ELR (cell line): ENCODE measurements around the gene HSD11B1L.
"Not testable (repeated sequence)": the region's sequence is repeated elsewhere in the genome, so short reads cannot be mapped to it uniquely, and the experiment has no call there.

Source experiments
- DNase-seq: peaks from one replicate; pipeline ENCODE4 v3.0.0-alpha.2; 2015; ENCODE audit warnings: low read depth

HSD11B1L gene

DNA sequence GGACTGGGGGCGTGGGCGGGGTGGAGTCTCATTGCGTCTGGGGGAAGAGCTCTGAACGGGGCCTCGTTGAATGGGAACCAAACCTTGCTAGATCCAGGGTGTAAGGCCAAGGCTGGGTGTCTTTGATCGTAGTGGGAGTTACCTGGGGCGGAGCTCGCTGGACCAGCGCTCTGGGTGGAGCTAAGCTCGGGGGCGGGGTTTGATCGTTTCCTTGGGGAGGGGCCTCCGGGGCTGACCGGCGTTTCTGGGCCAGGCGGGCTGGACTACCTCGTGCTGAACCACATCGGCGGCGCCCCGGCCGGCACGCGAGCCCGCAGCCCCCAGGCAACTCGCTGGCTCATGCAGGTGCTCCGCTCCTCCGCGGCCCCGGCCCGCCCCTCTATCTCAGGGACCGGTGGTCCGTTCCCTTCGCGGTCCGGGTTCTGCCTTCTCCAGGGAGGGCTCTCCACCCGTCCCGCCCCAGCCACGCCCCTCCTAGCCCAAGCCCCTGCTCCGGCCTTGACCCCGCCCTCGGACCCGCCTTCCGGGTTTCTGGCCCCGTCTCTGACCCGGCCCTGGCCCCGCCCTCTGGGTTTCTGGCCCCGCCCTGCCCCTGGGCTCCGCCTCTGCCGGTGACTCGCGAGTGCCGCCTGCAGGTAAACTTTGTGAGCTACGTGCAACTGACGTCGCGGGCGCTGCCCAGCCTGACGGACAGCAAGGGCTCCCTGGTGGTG, 6.0 kb downstream of the HSD11B1L start:
- DNase-seq = peak; percentile 96

DNA sequence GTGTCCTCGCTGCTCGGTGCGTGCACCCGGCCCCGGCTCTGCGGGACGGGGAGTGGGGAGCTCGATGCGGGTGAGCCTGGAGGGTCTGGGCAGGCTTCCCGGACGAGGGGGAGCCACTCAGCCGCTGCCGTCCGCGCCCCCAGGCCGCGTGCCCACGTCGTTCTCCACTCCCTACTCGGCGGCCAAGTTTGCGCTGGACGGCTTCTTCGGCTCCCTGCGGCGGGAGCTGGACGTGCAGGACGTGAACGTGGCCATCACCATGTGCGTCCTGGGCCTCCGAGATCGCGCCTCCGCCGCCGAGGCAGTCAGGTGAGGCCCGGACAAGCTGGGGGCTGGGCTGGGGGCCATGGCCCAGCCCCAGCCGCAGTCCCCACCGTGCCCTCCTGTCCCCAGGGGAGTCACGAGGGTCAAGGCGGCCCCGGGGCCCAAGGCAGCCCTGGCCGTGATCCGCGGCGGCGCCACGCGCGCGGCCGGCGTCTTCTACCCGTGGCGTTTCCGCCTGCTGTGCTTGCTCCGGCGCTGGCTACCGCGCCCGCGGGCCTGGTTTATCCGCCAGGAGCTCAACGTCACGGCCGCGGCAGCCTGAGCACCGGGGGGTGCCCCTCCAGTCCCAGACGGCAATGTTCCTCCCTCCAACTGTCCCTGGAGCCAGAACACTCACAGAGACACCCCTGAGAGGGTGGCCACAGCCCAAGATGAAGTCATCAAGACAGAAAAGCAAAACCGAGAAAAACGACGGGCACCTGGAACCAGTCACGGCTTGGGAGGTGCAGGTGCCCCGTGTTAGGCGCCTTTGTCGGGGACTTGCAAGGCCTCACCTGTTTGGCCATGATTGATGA, 6.8 kb downstream of the HSD11B1L start:
- DNase-seq = no peak

DNA sequence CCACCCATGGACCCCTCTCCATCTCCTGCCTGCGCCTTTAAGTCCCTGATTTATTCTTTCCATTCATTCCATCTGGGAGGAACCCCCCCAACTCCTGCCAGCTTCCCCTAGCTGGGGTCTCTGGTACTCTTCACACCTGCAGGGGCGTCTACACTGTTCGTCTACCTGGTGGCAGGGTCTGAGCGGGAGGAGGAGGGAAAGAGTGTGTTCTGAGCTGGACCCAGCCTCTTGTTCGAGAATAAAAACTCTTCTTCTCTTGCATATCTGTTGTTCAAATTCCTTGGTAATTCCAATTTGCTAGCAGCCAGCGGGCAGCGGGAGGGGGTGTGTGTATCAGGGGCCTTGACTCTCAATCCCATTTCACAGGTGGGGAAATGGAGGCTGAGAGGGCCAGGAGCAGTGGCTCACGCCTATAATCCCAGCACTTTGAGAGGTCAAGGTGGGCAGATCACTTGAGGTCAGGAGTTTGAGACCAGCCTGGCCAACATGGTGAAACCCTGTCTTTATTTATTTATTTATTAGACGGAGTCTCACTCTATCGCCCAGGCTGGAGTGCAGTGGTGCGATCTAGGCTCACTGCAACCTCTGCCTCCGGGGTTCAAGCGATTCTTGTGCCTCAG, 7.5 kb downstream of the HSD11B1L start:
- not testable (repeated sequence) for DNase-seq

DNA sequence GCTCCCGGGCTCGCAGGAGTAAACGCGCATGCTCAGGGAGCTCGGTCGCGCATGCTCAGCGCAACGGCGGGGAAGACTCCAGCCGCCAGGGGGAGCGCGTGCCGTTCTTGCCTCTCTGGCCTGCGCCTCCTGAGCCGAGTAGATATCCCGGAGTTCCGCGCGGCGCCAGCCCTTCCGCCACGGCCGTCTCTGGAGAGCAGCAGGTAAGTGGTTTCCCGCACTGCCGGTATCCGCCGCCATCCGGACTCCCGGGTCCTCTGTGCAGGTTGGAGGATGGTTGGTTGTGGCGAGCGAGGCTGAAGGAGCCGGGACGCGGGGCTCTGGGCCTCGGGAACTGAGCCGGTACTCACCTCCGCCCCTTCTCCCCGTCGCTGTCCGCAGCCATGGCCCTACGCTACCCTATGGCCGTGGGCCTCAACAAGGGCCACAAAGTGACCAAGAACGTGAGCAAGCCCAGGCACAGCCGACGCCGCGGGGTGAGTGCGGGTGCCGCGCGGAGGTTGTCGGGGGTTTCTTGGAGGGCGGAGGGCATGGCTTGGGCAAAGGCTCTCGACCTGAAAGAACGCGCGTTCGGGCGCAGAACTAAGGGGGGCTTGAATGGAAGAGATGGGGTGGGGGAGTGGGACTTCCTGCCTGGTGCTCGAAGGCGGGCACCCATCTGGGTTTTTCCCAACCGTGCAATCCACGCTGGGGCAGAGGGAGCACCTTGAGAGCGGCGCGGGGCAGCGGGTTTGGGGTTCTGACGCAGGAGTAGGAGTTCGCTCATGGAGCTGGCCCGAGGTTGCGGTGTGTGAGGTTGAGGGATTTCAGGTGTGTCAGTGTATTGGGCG, 9.5 kb downstream of the HSD11B1L start, which contains the start of gene RPL36:
TSS of gene RPL36 (plus strand) at position 171 of the 830 bp plus-strand sequence. CDS start at position 384, 213 bp downstream.
- peak; percentile 96 for DNase-seq

DNA sequence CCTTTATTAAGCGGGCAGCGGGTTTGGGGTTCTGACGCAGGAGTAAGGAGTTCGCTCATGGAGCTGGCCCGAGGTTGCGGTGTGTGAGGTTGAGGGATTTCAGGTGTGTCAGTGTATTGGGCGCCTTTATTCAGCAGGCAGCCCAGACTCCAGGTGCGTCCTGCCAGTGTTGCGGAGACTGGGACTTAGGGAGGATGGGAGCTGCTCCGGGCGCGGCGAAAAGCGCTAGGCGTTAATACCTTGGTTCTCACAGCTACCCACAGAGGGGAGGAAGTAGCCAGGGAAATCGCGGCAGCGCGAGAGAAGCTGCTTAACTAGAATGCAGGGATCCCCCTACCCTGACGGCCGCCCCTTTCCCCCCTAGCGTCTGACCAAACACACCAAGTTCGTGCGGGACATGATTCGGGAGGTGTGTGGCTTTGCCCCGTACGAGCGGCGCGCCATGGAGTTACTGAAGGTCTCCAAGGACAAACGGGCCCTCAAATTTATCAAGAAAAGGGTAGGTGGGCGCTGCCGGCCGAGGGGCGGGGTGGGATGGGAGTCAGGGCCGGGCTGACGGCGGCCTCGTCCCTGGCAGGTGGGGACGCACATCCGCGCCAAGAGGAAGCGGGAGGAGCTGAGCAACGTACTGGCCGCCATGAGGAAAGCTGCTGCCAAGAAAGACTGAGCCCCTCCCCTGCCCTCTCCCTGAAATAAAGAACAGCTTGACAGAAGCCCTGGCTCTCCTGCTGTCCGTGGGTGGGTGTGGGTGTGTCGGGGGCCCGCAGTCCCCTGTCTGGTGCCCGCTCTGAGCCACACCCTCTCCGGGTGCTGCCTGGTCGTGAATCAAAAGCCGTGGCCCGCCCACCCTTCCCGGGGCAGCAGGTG, 10.4 kb downstream of the HSD11B1L start:
- DNase-seq = peak; percentile 58

DNA sequence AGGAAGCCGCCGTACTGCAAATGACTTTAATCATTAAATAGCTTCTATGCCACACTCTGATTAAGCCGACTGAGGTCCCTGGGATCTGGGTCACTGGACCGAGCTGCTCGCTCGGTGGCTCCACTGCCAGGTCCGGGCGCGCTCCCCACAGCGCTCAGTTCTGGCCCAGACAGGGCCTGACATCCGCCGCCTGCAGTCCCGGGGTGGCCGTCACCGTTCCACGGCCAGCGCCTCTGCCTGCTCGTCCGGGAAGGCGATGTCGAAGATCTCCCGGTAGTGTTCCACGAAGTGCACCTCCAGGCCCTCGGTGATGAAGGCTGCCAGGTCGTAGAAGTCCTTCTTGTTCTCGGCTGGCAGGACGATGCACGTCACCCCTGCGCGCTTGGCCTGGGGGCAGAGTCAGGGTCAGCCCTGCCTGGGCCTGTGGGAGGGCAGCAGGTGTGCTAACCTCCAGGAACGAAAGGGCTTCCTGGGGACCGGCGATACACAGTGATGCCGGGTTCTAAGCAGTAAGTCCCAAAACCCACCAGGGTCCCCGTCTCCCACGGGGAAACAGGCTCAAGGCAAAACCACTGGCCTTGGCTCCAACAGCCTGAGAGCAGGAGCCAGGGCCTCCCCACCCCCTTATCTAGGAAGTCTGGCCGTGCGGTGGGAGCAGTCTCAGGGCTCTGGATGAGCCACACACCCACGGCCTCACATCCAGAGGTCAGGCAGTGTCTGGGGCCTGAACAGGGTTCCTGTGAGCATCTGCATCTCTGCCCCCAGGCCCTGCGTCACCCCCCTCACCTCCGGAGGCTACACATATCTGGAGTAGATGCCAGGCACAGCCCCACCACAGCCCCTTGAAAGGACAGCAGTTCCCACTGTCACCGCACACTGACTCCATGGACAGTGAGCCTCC, 11.2 kb downstream of the HSD11B1L start:
- peak; percentile 38 for DNase-seq

- peak; percentile 43 for DNase-seq
Measured at GRCh38 chr19:5692723-5693194, 11.9 kb downstream of the HSD11B1L start.

- DNase-seq = no peak
Measured at GRCh38 chr19:5693195-5694166, 12.7 kb downstream of the HSD11B1L start.

GRCh38 chr19:5694167-5694955, 13.5 kb downstream of the HSD11B1L start:
- DNase-seq = no peak

DNA sequence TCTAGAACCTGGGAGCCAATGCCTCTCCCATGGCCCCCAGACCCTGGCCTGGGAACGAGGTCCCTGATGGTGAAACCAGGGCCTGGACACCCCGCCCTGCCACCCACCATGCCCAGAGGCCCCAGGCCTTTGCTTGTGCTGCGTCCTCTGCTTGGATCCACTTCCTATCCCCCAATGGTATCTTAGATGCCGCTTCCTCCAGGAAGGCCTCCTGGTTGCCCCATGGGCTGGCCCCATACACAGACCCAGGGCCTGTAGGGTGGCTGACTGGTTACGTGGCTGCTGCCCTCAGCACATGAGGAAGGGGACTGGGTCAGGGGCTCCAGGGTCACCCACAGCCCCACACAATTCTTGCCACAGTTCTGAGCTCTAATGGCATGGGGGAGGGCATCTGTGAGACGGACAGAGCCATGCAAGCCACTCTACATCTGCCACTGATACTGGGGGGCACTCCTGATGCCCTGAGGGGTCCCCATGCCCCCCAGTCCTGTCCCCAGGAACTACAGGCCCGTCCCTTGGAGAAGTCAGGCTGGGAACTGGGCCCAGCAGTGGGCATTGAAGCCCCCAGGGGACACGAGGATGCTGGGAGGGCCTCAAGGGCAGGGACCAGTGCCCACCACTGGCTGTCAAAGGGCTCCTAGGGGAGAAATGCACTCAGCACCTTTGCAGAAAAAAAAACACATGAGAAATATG, 14.3 kb downstream of the HSD11B1L start:
- DNase-seq = no peak

DNA sequence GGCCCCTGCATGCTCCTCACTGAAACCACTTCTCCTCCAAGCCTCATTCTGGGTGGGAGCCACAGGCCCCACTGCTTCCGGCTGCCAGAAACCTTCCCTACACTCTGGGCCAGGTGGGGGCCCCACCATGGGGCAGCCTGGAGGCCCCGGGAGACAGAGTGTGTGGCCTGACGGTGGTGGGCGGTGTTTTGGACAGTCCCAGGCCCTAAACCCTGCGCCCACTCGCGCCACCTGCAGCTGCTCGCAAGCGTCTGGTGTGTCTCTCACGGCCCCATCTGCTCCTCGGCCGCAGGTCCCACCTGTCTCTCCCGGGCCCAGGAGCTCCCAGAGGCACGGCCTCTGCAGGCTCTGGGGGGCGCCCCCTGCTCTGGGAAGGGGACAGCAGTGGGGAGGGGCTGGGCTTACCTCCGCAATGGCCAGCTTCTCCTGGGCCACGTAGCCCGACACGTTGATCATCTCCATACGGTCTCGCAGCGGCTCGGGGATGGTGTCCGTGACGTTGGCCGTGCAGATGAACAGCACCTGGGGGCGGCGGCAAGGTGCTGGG, 14.9 kb downstream of the HSD11B1L start:
- no peak for DNase-seq

DNA sequence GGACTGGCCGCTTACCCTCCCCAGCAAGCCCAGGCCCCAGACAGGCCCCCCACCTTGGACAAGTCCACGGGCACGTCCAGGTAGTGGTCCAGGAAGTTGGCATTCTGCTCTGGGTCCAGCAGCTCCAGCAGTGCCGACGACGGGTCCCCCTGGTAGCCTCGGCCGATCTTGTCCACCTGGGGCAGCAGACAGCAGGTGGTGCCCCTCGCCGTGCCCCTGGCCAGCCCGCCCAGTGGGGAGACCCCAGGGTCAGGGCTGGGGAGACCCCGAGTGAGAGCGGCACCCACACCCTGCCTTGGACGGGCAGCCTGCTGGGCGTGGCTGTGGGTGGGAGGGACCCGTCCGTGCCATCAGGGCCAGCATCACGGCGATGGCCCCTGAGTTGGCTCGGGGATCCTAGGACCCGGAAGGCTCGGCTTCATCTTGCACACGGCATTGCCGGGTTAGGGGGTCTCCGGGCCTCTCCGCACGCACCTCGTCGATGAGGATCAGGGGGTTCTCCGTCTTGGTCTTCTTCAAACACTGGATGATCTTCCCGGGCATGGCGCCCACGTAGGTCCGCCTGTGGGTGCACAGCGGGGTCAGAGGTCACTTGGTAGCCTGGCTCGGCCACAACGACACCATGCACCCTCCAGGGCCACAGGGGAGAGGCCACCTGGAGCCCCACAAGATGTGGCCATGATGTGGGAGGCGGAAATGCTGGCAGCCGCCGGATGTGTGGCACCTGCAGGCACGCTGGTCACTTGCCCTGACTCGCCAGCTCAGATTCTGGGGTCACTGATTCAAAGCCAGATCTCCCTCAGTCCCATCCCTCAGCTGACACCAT, 15.6 kb downstream of the HSD11B1L start:
- no peak for DNase-seq

- no peak for DNase-seq
Measured at GRCh38 chr19:5697022-5697889, 16.4 kb downstream of the HSD11B1L start.

- DNase-seq = peak; percentile 36
Measured at GRCh38 chr19:5697890-5698634, 17.2 kb downstream of the HSD11B1L start.
